GM19438 (cell line): ENCODE results near the gene ETNK2.

ENCODE experiments used
- ATAC-seq: cut with Tn5 transposase; IDR thresholded peaks from one replicate; pipeline ENCODE4 v1.9.1; 2021; ENCODE audit warnings: low read depth; ENCODE audit not compliant: unreplicated experiment

Gene ETNK2

DNA sequence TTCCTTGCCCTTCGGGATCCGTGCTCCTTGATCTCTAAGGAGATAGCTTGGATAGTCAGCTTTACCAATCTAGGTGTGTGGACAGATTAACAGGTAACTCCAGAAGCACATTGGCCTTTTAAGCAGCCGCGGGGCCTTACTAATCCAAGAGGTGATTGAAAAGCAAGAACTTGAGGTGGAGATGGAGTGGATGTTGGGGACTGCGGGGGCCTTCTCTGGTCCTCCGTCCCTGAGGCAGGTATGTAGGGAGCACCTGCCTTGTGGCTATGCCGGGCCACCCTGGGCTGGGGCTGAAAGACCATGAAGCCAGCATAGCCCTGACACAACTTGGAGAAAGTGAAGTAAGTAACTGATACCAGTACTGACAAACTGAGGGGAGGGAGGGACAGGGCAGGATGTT is 68.4 kb downstream of the ETNK2 start:
- ATAC-seq, result no peak

GRCh38 chr1:204081791-204082513 is 69.9 kb downstream of the ETNK2 start:
- ATAC-seq, result no peak

- no peak for ATAC-seq
Measured at GRCh38 chr1:204081164-204081790, 70.6 kb downstream of the ETNK2 start.
